ENCODE measurements around the gene SLC25A21.

The SLC25A21 gene

GRCh38 chr14:36666416-36667206 is 505.8 kb downstream of the SLC25A21 start:
- TF ChIP-seq FOXP2 (optimal IDR thresholded peaks at IDR 0.05; ENCODE audit: borderline replicate concordance, extremely low read depth, extremely low read length, insufficient read depth) (no peak), POLR2AphosphoS5 (IDR thresholded peaks at IDR 0.05; ENCODE audit: low read depth, low read length) (no peak), REST (IDR thresholded peaks at IDR 0.05; ENCODE audit: insufficient read depth in 1 of 2, low read depth in 2 of 2, low read length in 2 of 2) (no peak), TAF1 (IDR thresholded peaks at IDR 0.05; ENCODE audit: borderline replicate concordance, insufficient read depth, low read length) (no peak), SIN3A (IDR thresholded peaks at IDR 0.05; ENCODE audit: borderline replicate concordance, insufficient read depth, low read length) (no peak)

GRCh38 chr14:36665887-36666415 is 506.5 kb downstream of the SLC25A21 start:
- TF ChIP-seq POLR2AphosphoS5 (IDR thresholded peaks at IDR 0.05; ENCODE audit: low read depth, low read length) (no peak), TAF1 (IDR thresholded peaks at IDR 0.05; ENCODE audit: borderline replicate concordance, insufficient read depth, low read length) (no peak), FOXP2 (optimal IDR thresholded peaks at IDR 0.05; ENCODE audit: borderline replicate concordance, extremely low read depth, extremely low read length, insufficient read depth) (no peak), REST (IDR thresholded peaks at IDR 0.05; ENCODE audit: insufficient read depth in 1 of 2, low read depth in 2 of 2, low read length in 2 of 2) (no peak), SIN3A (IDR thresholded peaks at IDR 0.05; ENCODE audit: borderline replicate concordance, insufficient read depth, low read length) (no peak)

GRCh38 chr14:36664322-36665193 is 507.8 kb downstream of the SLC25A21 start:
- TF ChIP-seq FOXP2 (optimal IDR thresholded peaks at IDR 0.05; ENCODE audit: borderline replicate concordance, extremely low read depth, extremely low read length, insufficient read depth) (no peak), REST (IDR thresholded peaks at IDR 0.05; ENCODE audit: insufficient read depth in 1 of 2, low read depth in 2 of 2, low read length in 2 of 2) (no peak)

- TF ChIP-seq SIN3A (IDR thresholded peaks at IDR 0.05; ENCODE audit: borderline replicate concordance, insufficient read depth, low read length) (no peak), POLR2AphosphoS5 (IDR thresholded peaks at IDR 0.05; ENCODE audit: low read depth, low read length) (no peak), REST (IDR thresholded peaks at IDR 0.05; ENCODE audit: insufficient read depth in 1 of 2, low read depth in 2 of 2, low read length in 2 of 2) (no peak), TAF1 (IDR thresholded peaks at IDR 0.05; ENCODE audit: borderline replicate concordance, insufficient read depth, low read length) (no peak), FOXP2 (optimal IDR thresholded peaks at IDR 0.05; ENCODE audit: borderline replicate concordance, extremely low read depth, extremely low read length, insufficient read depth) (no peak)
Observed at GRCh38 chr14:36663404-36664321, 508.7 kb downstream of the SLC25A21 start.
